ENCODE measurements around the gene ZBTB22.
A peak's percentile ranks its signal among the peaks of the same experiment; 100 is the strongest.
"Not testable (repeated sequence)": the region's sequence is repeated elsewhere in the genome, so short reads cannot be mapped to it uniquely, and the experiment has no call there.

The ZBTB22 gene

DNA sequence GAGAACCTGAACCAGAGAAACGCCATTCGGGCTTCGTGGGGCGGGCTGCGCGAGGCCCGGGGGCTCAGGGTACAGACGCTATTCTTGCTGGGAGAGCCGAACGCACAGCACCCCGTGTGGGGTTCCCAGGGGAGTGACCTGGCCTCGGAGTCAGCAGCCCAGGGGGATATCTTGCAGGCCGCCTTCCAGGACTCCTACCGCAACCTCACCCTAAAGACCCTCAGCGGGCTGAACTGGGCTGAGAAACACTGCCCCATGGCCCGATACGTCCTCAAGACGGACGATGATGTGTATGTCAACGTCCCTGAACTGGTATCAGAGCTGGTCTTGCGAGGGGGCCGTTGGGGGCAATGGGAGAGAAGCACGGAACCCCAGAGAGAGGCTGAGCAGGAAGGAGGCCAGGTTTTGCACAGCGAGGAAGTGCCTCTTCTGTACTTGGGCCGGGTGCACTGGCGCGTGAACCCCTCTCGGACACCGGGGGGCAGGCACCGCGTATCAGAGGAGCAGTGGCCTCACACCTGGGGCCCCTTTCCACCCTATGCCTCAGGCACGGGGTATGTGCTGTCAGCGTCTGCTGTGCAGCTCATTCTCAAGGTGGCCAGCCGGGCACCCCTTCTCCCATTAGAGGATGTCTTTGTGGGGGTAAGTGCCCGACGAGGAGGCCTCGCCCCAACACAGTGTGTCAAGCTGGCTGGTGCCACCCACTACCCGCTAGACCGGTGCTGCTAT, 39.7 kb downstream of the ZBTB22 start:
- no peak for DNase-seq

DNA sequence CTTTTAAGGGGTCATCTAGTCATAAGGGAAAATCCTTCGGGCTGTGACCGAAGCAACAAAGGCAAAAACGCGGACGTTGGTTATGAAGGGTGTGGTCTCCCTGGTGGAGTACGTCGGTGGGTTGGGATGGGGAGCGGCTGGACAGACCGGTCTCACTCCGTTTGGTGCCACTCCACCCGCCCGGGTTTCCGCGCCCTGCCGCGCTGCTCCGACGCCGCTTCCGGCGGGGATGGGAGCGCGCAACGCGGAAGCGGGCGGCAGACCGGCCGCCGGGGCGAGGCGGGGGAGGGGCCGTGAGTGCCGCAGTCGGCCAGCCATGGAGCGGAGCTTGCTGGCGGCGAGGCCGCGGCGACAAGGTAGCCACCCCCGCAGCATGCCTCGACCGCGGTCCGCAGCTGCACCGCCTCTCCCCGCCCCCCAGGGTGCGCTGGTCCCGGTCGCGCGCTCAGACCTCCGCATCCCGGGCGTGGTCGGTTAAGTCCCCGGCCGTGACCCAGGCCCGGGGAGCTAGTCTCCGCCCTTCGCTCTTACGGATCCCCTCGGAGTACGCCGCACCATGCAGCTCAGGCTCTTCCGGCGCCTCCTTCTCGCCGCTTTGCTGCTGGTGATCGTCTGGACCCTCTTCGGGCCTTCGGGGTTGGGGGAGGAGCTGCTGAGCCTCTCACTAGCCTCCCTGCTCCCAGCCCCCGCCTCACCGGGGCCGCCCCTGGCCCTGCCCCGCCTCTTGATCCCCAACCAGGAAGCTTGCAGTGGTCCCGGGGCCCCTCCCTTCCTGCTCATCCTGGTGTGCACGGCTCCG, 40.5 kb downstream of the ZBTB22 start, which contains the start of gene B3GALT4:
TSS of gene B3GALT4 (plus strand) at position 260 of the 799 bp plus-strand sequence. CDS start at position 557, 297 bp downstream.
- peak; percentile 81 for DNase-seq

DNA sequence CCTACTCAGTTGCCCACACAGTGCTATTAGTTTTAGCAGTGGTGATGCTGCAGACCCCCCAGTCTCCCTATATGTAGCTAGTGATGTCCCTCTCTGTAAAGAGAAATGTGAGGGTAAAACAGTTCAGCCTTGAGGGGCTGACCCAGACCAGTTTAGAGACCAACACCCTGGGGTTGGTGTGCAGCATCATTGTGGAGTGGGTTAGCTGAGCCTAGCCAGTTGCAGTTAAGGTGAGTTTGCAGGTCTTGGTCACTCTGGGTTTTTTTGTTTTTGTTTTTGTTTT, 41.0 kb downstream of the ZBTB22 start:
- no peak for DNase-seq

DNA sequence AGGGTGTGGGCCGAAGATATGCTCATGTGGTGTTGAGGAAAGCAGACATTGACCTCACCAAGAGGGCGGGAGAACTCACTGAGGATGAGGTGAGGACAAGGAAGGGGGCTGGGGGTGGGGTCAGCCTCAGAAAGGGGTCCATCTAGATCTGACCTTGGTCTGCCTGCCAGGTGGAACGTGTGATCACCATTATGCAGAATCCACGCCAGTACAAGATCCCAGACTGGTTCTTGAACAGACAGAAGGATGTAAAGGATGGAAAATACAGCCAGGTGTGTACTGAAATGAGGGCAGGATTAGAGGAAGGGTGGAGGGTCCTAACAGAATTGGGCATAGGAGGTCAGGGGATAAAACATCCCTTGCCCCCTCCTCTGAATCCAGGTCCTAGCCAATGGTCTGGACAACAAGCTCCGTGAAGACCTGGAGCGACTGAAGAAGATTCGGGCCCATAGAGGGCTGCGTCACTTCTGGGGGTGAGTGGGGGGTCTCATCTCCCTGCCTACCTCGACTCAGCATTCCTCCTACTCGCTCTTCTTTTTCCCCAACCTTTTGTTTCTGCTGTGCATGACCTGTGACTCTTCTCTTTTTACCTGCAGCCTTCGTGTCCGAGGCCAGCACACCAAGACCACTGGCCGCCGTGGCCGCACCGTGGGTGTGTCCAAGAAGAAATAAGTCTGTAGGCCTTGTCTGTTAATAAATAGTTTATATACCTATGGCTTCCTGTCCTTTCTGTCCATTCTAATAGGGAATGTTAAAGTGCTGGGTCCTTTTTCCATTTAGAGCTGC, 41.6 kb downstream of the ZBTB22 start:
- not testable (repeated sequence) for DNase-seq

GRCh38 chr6:33273924-33274902, 43.3 kb downstream of the ZBTB22 start:
- no peak for DNase-seq

DNA sequence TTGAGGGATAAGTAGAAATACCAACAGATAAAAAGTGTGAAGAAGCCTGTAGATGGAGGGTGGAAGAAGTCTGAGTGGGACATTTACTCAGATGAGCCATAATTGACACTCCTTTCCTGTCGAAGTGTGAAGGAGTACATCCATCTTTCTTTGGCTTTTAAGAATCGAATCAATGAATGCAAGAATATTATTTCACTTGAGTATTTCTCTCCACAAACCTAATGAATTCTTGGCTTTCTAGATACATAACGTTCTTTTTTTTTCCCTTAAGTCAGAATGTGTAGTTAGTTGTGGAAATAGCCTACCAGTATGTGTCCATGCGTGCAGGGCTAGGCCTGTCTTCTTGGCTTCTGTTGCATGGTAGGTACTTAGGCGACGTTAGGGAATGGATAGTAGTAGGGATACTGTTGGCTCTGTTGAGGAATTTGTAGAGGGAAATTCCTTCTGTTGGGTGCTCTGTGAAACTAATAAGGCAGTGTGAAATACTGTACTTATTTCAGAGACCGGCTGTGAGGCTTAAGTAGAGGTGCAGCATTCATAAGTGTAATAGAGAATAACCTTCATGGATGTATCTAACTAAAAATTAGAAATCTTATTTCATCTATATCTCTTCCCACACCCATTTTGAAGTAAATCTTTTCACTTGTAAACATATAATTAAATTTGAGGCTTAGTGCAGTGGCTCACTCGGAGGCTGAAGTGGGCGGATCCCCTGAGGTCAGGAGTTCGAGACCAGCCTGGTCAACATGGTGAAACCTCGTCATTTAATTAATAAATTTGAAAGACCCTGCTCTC, 44.2 kb downstream of the ZBTB22 start:
- no peak for DNase-seq

DNA sequence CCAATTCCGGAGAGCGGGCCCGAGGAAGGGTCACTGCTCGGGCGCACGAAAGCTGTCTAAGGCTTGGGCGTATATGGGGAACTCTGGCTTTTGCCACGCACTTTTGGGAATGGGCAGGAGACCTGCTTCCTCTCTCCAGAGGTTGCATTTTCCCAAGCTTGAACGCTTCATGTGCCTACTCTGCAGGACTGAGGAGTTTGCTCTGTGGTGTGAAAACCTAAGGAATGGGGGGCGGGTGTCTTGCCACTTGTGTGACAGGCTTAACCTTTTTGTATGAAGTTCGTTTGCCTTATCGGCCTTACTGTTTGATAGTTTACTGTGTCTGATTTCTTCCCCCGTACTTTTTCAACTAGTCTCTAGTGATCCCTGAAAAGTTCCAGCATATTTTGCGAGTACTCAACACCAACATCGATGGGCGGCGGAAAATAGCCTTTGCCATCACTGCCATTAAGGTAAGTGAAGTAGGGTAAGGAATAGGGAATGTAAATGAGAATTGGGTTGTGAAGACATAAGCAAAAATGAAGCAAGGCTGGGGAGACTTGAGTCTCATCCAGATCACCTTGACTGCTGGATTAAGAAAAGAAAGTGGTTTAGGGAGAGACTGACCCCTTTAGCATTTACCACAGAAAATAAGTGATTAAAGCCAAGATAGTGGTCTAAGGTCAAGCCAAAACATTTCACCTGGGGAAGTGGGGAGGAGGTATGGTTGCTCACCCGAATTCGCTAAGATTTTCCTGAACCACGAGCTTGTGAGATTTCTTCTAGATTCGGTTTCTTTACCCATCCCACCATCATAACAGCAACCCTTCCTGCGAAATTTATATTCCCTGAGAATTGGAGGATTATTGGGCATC, 45.0 kb downstream of the ZBTB22 start:
- no peak for DNase-seq

DNA sequence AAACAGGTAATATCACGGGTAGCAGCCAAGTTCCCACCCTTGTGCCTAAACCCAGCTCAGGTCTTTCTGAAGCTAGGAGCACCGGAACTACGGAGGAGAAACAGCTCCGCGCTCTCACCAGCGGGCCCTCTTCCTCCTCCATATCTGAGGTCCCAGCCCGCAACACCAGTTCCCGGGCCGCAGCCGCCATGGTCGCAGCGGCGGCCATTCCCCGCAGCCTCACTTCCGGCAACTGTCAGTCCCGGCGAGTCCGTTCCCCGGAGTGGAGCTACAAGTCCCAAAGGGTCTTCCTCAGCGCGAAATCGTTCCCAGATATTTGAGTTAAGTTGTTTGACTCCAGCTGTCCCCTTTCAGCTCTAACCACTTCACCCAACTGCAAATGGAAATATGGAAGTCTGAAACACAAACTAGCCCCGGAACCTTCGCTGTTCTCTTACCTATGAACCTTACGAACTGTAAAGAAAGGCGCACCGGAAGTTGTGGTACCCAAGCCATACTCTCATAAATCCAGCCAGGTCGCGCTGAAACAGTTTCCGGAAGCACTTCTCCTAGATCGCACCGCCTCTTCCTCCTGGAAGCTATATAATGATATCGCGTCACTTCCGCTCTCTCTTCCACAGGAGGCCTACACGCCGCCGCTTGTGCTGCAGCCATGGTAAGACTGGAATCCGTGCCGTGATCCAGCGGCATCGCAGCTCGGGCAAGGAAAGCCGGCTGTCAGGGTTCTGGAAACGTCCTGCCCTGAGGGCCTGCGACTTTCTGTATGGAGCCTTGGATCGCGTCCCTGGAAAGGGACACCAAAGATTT, 45.9 kb downstream of the ZBTB22 start, which contains the start of the genes RPS18 and VPS52:
TSS of gene RPS18 (plus strand) at position 608 of the 807 bp plus-strand sequence. CDS start at position 653, 45 bp downstream.
TSS of gene VPS52 (minus strand) at position 409 of the 807 bp plus-strand sequence. CDS start at position 208, 201 bp downstream.
- DNase-seq, result peak; percentile 97

DNA sequence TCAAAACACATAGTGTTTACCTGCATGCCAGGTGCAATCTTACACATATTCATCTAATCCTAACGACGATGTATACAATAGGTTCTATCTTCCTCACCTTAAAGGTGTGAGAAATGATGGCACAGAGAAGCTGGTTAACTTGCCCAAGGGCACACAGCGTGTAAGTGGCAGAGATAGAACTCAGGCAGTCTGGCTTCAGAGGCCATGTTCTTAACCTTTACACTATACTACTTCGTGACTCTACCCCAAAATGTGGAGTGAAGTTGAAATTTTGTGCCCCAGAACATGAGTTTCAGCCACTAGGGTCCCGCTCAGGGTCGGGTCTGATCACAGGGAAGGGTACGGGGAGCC, 46.5 kb downstream of the ZBTB22 start:
- no peak for DNase-seq
